ENCODE results near the gene EFHC1. TPM values are rescaled to one million over a fixed set of nuclear protein-coding genes. Genes with fewer than 3 reads are reported as not detected.

The EFHC1 gene
- total RNA-seq, 1 experiment from 2014 or later = 15.5 TPM

DNA sequence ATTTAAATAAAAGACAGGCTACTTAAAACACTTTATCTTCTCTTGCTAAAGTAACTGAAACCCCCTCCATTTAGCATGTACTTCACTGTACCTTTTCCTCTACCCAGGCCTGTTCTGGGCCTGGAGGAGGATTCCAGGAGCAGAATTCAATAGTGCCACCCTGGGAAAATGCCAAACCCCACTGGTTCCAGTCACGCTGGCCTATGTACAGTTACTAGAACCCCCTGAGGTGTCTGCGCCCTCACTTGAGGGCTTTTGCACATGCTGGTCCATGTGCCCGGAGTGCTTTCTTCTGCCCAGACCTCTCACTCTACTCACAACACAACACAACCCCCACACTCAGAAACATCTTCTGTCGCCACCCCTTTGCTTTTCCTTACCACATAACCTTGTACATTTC lies 111.3 kb downstream of the EFHC1 start:
- TF ChIP-seq, protein P1, sequence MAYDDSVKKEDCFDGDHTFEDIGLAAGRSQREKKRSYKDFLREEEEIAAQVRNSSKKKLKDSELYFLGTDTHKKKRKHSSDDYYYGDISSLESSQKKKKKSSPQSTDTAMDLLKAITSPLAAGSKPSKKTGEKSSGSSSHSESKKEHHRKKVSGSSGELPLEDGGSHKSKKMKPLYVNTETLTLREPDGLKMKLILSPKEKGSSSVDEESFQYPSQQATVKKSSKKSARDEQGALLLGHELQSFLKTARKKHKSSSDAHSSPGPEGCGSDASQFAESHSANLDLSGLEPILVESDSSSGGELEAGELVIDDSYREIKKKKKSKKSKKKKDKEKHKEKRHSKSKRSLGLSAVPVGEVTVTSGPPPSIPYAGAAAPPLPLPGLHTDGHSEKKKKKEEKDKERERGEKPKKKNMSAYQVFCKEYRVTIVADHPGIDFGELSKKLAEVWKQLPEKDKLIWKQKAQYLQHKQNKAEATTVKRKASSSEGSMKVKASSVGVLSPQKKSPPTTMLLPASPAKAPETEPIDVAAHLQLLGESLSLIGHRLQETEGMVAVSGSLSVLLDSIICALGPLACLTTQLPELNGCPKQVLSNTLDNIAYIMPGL (CRISPR knock-in tag; IDR thresholded peaks at IDR 0.05) = no peak
- TF ChIP-seq ZNF671 (CRISPR knock-in tag; IDR thresholded peaks at IDR 0.05) (no peak), FOXK1 (CRISPR knock-in tag; IDR thresholded peaks at IDR 0.05) (no peak), FOXP4 (CRISPR knock-in tag; IDR thresholded peaks at IDR 0.05) (no peak), TP53 (CRISPR knock-in tag; IDR thresholded peaks at IDR 0.05) (no peak), OVOL2 (CRISPR knock-in tag; IDR thresholded peaks at IDR 0.05; ENCODE audit: borderline replicate concordance) (no peak), ZNF396 (CRISPR knock-in tag; IDR thresholded peaks at IDR 0.05; ENCODE audit: borderline replicate concordance) (no peak)
- TF ChIP-seq, protein P2, sequence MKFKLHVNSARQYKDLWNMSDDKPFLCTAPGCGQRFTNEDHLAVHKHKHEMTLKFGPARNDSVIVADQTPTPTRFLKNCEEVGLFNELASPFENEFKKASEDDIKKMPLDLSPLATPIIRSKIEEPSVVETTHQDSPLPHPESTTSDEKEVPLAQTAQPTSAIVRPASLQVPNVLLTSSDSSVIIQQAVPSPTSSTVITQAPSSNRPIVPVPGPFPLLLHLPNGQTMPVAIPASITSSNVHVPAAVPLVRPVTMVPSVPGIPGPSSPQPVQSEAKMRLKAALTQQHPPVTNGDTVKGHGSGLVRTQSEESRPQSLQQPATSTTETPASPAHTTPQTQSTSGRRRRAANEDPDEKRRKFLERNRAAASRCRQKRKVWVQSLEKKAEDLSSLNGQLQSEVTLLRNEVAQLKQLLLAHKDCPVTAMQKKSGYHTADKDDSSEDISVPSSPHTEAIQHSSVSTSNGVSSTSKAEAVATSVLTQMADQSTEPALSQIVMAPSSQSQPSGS (CRISPR knock-in tag; IDR thresholded peaks at IDR 0.05; ENCODE audit: borderline replicate concordance, low read depth) = no peak
- TF ChIP-seq, protein P3, sequence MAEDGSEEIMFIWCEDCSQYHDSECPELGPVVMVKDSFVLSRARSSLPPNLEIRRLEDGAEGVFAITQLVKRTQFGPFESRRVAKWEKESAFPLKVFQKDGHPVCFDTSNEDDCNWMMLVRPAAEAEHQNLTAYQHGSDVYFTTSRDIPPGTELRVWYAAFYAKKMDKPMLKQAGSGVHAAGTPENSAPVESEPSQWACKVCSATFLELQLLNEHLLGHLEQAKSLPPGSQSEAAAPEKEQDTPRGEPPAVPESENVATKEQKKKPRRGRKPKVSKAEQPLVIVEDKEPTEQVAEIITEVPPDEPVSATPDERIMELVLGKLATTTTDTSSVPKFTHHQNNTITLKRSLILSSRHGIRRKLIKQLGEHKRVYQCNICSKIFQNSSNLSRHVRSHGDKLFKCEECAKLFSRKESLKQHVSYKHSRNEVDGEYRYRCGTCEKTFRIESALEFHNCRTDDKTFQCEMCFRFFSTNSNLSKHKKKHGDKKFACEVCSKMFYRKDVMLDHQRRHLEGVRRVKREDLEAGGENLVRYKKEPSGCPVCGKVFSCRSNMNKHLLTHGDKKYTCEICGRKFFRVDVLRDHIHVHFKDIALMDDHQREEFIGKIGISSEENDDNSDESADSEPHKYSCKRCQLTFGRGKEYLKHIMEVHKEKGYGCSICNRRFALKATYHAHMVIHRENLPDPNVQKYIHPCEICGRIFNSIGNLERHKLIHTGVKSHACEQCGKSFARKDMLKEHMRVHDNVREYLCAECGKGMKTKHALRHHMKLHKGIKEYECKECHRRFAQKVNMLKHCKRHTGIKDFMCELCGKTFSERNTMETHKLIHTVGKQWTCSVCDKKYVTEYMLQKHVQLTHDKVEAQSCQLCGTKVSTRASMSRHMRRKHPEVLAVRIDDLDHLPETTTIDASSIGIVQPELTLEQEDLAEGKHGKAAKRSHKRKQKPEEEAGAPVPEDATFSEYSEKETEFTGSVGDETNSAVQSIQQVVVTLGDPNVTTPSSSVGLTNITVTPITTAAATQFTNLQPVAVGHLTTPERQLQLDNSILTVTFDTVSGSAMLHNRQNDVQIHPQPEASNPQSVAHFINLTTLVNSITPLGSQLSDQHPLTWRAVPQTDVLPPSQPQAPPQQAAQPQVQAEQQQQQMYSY (CRISPR knock-in tag; IDR thresholded peaks at IDR 0.05) = no peak
- TF ChIP-seq, protein P4, sequence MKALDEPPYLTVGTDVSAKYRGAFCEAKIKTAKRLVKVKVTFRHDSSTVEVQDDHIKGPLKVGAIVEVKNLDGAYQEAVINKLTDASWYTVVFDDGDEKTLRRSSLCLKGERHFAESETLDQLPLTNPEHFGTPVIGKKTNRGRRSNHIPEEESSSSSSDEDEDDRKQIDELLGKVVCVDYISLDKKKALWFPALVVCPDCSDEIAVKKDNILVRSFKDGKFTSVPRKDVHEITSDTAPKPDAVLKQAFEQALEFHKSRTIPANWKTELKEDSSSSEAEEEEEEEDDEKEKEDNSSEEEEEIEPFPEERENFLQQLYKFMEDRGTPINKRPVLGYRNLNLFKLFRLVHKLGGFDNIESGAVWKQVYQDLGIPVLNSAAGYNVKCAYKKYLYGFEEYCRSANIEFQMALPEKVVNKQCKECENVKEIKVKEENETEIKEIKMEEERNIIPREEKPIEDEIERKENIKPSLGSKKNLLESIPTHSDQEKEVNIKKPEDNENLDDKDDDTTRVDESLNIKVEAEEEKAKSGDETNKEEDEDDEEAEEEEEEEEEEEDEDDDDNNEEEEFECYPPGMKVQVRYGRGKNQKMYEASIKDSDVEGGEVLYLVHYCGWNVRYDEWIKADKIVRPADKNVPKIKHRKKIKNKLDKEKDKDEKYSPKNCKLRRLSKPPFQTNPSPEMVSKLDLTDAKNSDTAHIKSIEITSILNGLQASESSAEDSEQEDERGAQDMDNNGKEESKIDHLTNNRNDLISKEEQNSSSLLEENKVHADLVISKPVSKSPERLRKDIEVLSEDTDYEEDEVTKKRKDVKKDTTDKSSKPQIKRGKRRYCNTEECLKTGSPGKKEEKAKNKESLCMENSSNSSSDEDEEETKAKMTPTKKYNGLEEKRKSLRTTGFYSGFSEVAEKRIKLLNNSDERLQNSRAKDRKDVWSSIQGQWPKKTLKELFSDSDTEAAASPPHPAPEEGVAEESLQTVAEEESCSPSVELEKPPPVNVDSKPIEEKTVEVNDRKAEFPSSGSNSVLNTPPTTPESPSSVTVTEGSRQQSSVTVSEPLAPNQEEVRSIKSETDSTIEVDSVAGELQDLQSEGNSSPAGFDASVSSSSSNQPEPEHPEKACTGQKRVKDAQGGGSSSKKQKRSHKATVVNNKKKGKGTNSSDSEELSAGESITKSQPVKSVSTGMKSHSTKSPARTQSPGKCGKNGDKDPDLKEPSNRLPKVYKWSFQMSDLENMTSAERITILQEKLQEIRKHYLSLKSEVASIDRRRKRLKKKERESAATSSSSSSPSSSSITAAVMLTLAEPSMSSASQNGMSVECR (CRISPR knock-in tag; IDR thresholded peaks at IDR 0.05; ENCODE audit: borderline replicate concordance) = no peak
- TF ChIP-seq, protein P5, sequence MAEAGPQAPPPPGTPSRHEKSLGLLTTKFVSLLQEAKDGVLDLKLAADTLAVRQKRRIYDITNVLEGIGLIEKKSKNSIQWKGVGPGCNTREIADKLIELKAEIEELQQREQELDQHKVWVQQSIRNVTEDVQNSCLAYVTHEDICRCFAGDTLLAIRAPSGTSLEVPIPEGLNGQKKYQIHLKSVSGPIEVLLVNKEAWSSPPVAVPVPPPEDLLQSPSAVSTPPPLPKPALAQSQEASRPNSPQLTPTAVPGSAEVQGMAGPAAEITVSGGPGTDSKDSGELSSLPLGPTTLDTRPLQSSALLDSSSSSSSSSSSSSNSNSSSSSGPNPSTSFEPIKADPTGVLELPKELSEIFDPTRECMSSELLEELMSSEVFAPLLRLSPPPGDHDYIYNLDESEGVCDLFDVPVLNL (CRISPR knock-in tag; IDR thresholded peaks at IDR 0.05; ENCODE audit: borderline replicate concordance, low read depth) = no peak
- H3K4me1 Mint-ChIP-seq = peaks cover 10% of the 10 kb centered on the region
- no peaks in the 10 kb centered on the region; the same call in 1 of the 2 replicates for H3K36me3 Mint-ChIP-seq
- ATAC-seq (no peak), DNase-seq (ENCODE audit: low spot score) (no peak)
- no peaks in the 10 kb centered on the region for H3K9me3 Mint-ChIP-seq
- no peak overlapping the region for H3K4me3 Mint-ChIP-seq
- ChIA-PET CTCF (no interaction called here), POLR2A (no interaction called here)
- H3K27me3 Mint-ChIP-seq (ENCODE audit: low read depth) = no peaks in the 10 kb centered on the region
- no peak overlapping the region for H3K27ac Mint-ChIP-seq

Measured in WTC11 (cell line).